ENCODE results near the gene ROGDI. TPM values are rescaled to one million over a fixed set of nuclear protein-coding genes. Genes with fewer than 3 reads are reported as not detected.

Gene ROGDI
- polyA plus RNA-seq, 2 of the 4 experiments (the other 2 are of a cell fraction), result 7.2 to 15.1 TPM

- no peak for FAIRE-seq
- CTCF ChIA-PET, result interaction anchor here (0.6 to 1.9 kb wide), 3 partner anchors 19 to 106 kb away, joined by 3 to 11 read pairs (median 3); no protein-coding TSS in a partner anchor
- no peaks in the 10 kb centered on the region for H3K9me3 ChIP-seq
- ATAC-seq, result no peak
- WGBS (ENCODE audit: missing lambda C conversion rate), result 86% methylated on average over 3 of the region's 3 CpGs
- H3K27ac ChIP-seq, result no peak overlapping the region
- peak overlapping the region; percentile 92 for H3K4me2 ChIP-seq
- no peak for TF ChIP-seq CBX2 (IDR thresholded peaks at IDR 0.05; ENCODE audit: borderline replicate concordance, low read depth)
- no peak for TF ChIP-seq ZNF302 (CRISPR knock-in tag; IDR thresholded peaks at IDR 0.05)
- DNase-seq (ENCODE audit: low read depth in 1 of 2, low spot score in 1 of 2), result no peak
- H3K4me1 ChIP-seq, result peaks cover 50% of the 10 kb centered on the region
- no peak overlapping the region for H3K4me3 ChIP-seq
- POLR2A ChIA-PET, result interaction anchor here (0.6 kb wide), 1 partner anchor 11 kb away, joined by 3 read pairs; no protein-coding TSS in a partner anchor
Observed at GRCh38 chr16:4850211-4850610, 47.8 kb upstream of the ROGDI start.

- 0 out of 2 replicates have a peak, but pooled peaks have one; percentile 60 for TF ChIP-seq PHF8 (IDR thresholded peaks at IDR 0.05; ENCODE audit: borderline replicate concordance, low read depth)
- no peak for TF ChIP-seq RAD21 (conservative IDR thresholded peaks at IDR 0.05 in 1 of 2, IDR thresholded peaks at IDR 0.05 in 1 of 2)
- no peak for TF ChIP-seq HOXA7 (CRISPR knock-in tag; IDR thresholded peaks at IDR 0.05)
Observed at GRCh38 chr16:4847774-4848587, 45.5 kb upstream of the ROGDI start.

GRCh38 chr16:4846901-4847773 is 44.7 kb upstream of the ROGDI start, which contains the start of the genes GLYR1 and UBN1:
GLYR1 (minus strand) TSS chr16:4847288; CDS start chr16:4847265, 23 bp downstream.
UBN1 (plus strand) TSS chr16:4847481; CDS start chr16:4852918, 5,437 bp downstream.
- CTCF ChIA-PET, result interaction anchor here (1.0 to 1.3 kb wide), 4 partner anchors 10 to 22 kb away, joined by 3 to 5 read pairs (median 4); no protein-coding TSS in a partner anchor
- no peak for FAIRE-seq
- 0% methylated on average over 9 of the region's 126 CpGs for WGBS (ENCODE audit: missing lambda C conversion rate)
- TF ChIP-seq ESRRA (IDR thresholded peaks at IDR 0.05; ENCODE audit: borderline replicate concordance, low read length) (no peak), POLR2AphosphoS2 (conservative IDR thresholded peaks at IDR 0.05; ENCODE audit: low read length) (no peak), SMC3 (IDR thresholded peaks at IDR 0.05) (no peak), BCL3 (IDR thresholded peaks at IDR 0.05) (peak; percentile 53; the same call in 1 of the 3 replicates), E2F6 (IDR thresholded peaks at IDR 0.05; ENCODE audit: borderline replicate concordance, low read depth) (no peak), HOXB5 (CRISPR knock-in tag; IDR thresholded peaks at IDR 0.05) (no peak), MYC (IDR thresholded peaks at IDR 0.05; ENCODE audit: borderline replicate concordance, low read length) (0 out of 2 replicates have a peak, but pooled peaks have one; percentile 29), ZFP36 (IDR thresholded peaks at IDR 0.05; ENCODE audit: borderline replicate concordance, partially characterized antibody) (no peak), EHF (CRISPR knock-in tag; IDR thresholded peaks at IDR 0.05) (no peak), RARB (CRISPR knock-in tag; IDR thresholded peaks at IDR 0.05) (no peak), RNF2 (IDR thresholded peaks at IDR 0.05; ENCODE audit: borderline replicate concordance, low read depth) (no peak), TP53 (CRISPR knock-in tag; IDR thresholded peaks at IDR 0.05) (no peak), HDAC2 (IDR thresholded peaks at IDR 0.05) (0 out of 2 replicates have a peak, but pooled peaks have one; percentile 63), JUNB (IDR thresholded peaks at IDR 0.05) (no peak), KDM5A (IDR thresholded peaks at IDR 0.05) (peak; percentile 91), FOXS1 (CRISPR knock-in tag; IDR thresholded peaks at IDR 0.05) (no peak), EP300 (IDR thresholded peaks at IDR 0.05) (no peak), GATA3 (IDR thresholded peaks at IDR 0.05; ENCODE audit: borderline replicate concordance) (no peak), CTCF (IDR thresholded peaks at IDR 0.05) (no peak), MAFK (IDR thresholded peaks at IDR 0.05; ENCODE audit: partially characterized antibody) (no peak), PHF8 (IDR thresholded peaks at IDR 0.05; ENCODE audit: borderline replicate concordance, low read depth) (peak; percentile 86), HOXB13 (CRISPR knock-in tag; IDR thresholded peaks at IDR 0.05; ENCODE audit: low read depth) (no peak), RAD21 (conservative IDR thresholded peaks at IDR 0.05 in 1 of 2, IDR thresholded peaks at IDR 0.05 in 1 of 2) (no peak)

More at GRCh38 chr16:4847774-4848587, 45.5 kb upstream of the ROGDI start:
- Histone ChIP-seq H3K4me2 (peak overlapping the region; percentile 92), H3K4me3 (peak overlapping the region; percentile 87), H3K27ac (peak overlapping the region; percentile 85 to 96), H3K4me1 (peaks cover 52% of the 10 kb centered on the region), H3K9me3 (no peaks in the 10 kb centered on the region)
- ChIA-PET CTCF (interaction anchor here (0.6 to 1.6 kb wide), 4 partner anchors 12 to 1469 kb away, joined by 3 to 5 read pairs (median 4); no protein-coding TSS in a partner anchor), POLR2A (interaction anchor here (0.6 to 1.6 kb wide), 6 partner anchors 31 to 114 kb away, joined by 3 to 7 read pairs (median 3); partner anchors contain the start of genes ANKS3, DNAAF8, ROGDI and SEC14L5)
- 0% methylated on average over 12 of the region's 83 CpGs for WGBS (ENCODE audit: missing lambda C conversion rate)
- FAIRE-seq (no peak), ATAC-seq (peak; percentile 39 to 43), DNase-seq (ENCODE audit: low read depth in 1 of 2, low spot score in 1 of 2) (peak; percentile 41 to 45)

More at GRCh38 chr16:4846901-4847773, 44.7 kb upstream of the ROGDI start, which contains the start of the genes GLYR1 and UBN1:
- DNase-seq (ENCODE audit: low read depth in 1 of 2, low spot score in 1 of 2), result peak; percentile 89 to 97
- H3K27ac ChIP-seq, result peak within 1 kb of the TSS; percentile 85 to 96
- peaks cover 45% of the 10 kb centered on the region for H3K4me1 ChIP-seq
- no peaks in the 10 kb centered on the region for H3K9me3 ChIP-seq
- H3K4me3 ChIP-seq, result peak within 1 kb of the TSS; percentile 87
- H3K4me2 ChIP-seq, result peak within 1 kb of the TSS; percentile 92
- POLR2A ChIA-PET, result interaction anchor here (0.6 to 1.6 kb wide), 6 partner anchors 10 to 111 kb away, joined by 3 to 7 read pairs (median 4); partner anchors contain the start of genes ROGDI and SEC14L5
- peak; percentile 93 to 96 for ATAC-seq

All from A549 (cell line).